ENCODE measurements around the gene OSBPL6. TPM values are rescaled to one million over a fixed set of nuclear protein-coding genes. Genes with fewer than 3 reads are reported as not detected.
"Not testable (repeated sequence)": the region's sequence is repeated elsewhere in the genome, so short reads cannot be mapped to it uniquely, and the experiment has no call there.

OSBPL6 gene
- total RNA-seq, 4 donors from 2014 or later, result 19.1 to 31.4 (median 21.6) TPM

- WGBS, 2 donors, result 14% methylated on average over 10 of the region's 10 CpGs
- DNase-seq (ENCODE audit: low spot score in 2 of 2), result no peak
- TF ChIP-seq CTCF (IDR thresholded peaks at IDR 0.05) (peak in 1 of 3 donors; percentile 18), POLR2A (IDR thresholded peaks at IDR 0.05) (no peak)
- intact Hi-C loops (cut with DNase I; ENCODE audit: low total_unique reads), result no loop called here
- peak overlapping the region; percentile 83 for H3K4me3 ChIP-seq (ENCODE audit: low read depth, poor library complexity, severe bottlenecking)
Observed at GRCh38 chr2:178193496-178193822, 853 bp upstream of the OSBPL6 start.

- DNase-seq (ENCODE audit: low spot score in 2 of 2), result peak in 1 of 2 donors; percentile 88
Observed at GRCh38 chr2:178194600-178195389, 483 bp downstream of the OSBPL6 start.

GRCh38 chr2:178195390-178196166 is 1.3 kb downstream of the OSBPL6 start:
- TF ChIP-seq POLR2A (IDR thresholded peaks at IDR 0.05) (no peak), CTCF (IDR thresholded peaks at IDR 0.05) (no peak)
- WGBS, 2 donors, result 20 to 24% methylated on average over 14 of the region's 14 CpGs
- DNase-seq (ENCODE audit: low spot score in 2 of 2), result no peak
- intact Hi-C loops (cut with DNase I; ENCODE audit: low total_unique reads), result no loop called here
- peak overlapping the region; percentile 83 for H3K4me3 ChIP-seq (ENCODE audit: low read depth, poor library complexity, severe bottlenecking)

More at GRCh38 chr2:178194600-178195389, 483 bp downstream of the OSBPL6 start:
- peak overlapping the region; percentile 83 for H3K4me3 ChIP-seq (ENCODE audit: low read depth, poor library complexity, severe bottlenecking)
- intact Hi-C loops (cut with DNase I; ENCODE audit: low total_unique reads), result no loop called here
- WGBS, 2 donors, result 0% methylated on average over 28 to 74 of the region's 83 CpGs
- no peak for TF ChIP-seq POLR2A (IDR thresholded peaks at IDR 0.05)
- no peak for TF ChIP-seq CTCF (IDR thresholded peaks at IDR 0.05)

GRCh38 chr2:178197791-178198190 is 3.5 kb downstream of the OSBPL6 start:
- DNase-seq (ENCODE audit: low spot score in 2 of 2), result no peak
- intact Hi-C loops (cut with DNase I; ENCODE audit: low total_unique reads), result no loop called here
- no peak overlapping the region for H3K4me3 ChIP-seq (ENCODE audit: low read depth, poor library complexity, severe bottlenecking)
- TF ChIP-seq CTCF (IDR thresholded peaks at IDR 0.05), result no peak
- WGBS, 2 donors, result 83 to 93% methylated on average over 1 of the region's 1 CpG

GRCh38 chr2:178198441-178198840 is 4.1 kb downstream of the OSBPL6 start:
- DNase-seq (ENCODE audit: low spot score in 2 of 2); intact Hi-C loops (cut with DNase I; ENCODE audit: low total_unique reads); H3K4me3 ChIP-seq (ENCODE audit: low read depth, poor library complexity, severe bottlenecking): not testable (repeated sequence)
- WGBS, 2 donors, result 94% methylated on average over 4 of the region's 4 CpGs

- intact Hi-C loops (cut with DNase I; ENCODE audit: low total_unique reads), result no loop called here
- H3K4me3 ChIP-seq (ENCODE audit: low read depth, poor library complexity, severe bottlenecking), result no peak overlapping the region
- WGBS, 2 donors, result 74 to 96% methylated on average over 1 of the region's 1 CpG
- DNase-seq (ENCODE audit: low spot score in 2 of 2), result no peak
- TF ChIP-seq CTCF (IDR thresholded peaks at IDR 0.05) (no peak), POLR2A (IDR thresholded peaks at IDR 0.05) (no peak)
Observed at GRCh38 chr2:178199334-178199733, 5.0 kb downstream of the OSBPL6 start.

All from lower leg skin (tissue), 4 donors.